Activated CD8-positive, alpha-beta memory T cell treated with anti-CD3 and anti-CD28 coated beads, Interleukin-2, amount 50 U/mL, for 1 hour (primary cell): ENCODE data around the gene IGFBPL1.

Source experiments
- DNase-seq: peaks from one replicate; pipeline ENCODE4 v3.0.0-alpha.2; 2020; ENCODE audit errors: extremely low read depth

Gene IGFBPL1

GRCh38 chr9:38432922-38433510, 8.8 kb upstream of the IGFBPL1 start:
- DNase-seq = no peak

GRCh38 chr9:38431116-38431515, 6.9 kb upstream of the IGFBPL1 start:
- DNase-seq = no peak

GRCh38 chr9:38428062-38428461, 3.8 kb upstream of the IGFBPL1 start:
- DNase-seq = no peak

GRCh38 chr9:38424918-38425317, 664 bp upstream of the IGFBPL1 start:
- DNase-seq = no peak

GRCh38 chr9:38423273-38423972, 831 bp downstream of the IGFBPL1 start:
- no peak for DNase-seq

- DNase-seq = no peak
Observed at GRCh38 chr9:38422555-38423260, 1.5 kb downstream of the IGFBPL1 start.

GRCh38 chr9:38421498-38422211, 2.6 kb downstream of the IGFBPL1 start:
- no peak for DNase-seq

GRCh38 chr9:38419181-38419580, 5.1 kb downstream of the IGFBPL1 start:
- no peak for DNase-seq

GRCh38 chr9:38418366-38418765, 5.9 kb downstream of the IGFBPL1 start:
- DNase-seq = no peak

- no peak for DNase-seq
Observed at GRCh38 chr9:38417003-38417945, 7.0 kb downstream of the IGFBPL1 start.

- no peak for DNase-seq
Observed at GRCh38 chr9:38416461-38416860, 7.8 kb downstream of the IGFBPL1 start.

- DNase-seq = no peak
Observed at GRCh38 chr9:38415856-38416255, 8.4 kb downstream of the IGFBPL1 start.

- DNase-seq = no peak
Observed at GRCh38 chr9:38414040-38414723, 10.1 kb downstream of the IGFBPL1 start.

- DNase-seq = no peak
Observed at GRCh38 chr9:38413283-38413682, 11.0 kb downstream of the IGFBPL1 start.

GRCh38 chr9:38412751-38413150, 11.5 kb downstream of the IGFBPL1 start:
- DNase-seq = no peak

GRCh38 chr9:38408719-38409118, 15.5 kb downstream of the IGFBPL1 start:
- no peak for DNase-seq

GRCh38 chr9:38406476-38407186, 17.6 kb downstream of the IGFBPL1 start:
- no peak for DNase-seq

- DNase-seq = no peak
Observed at GRCh38 chr9:38405785-38406184, 18.5 kb downstream of the IGFBPL1 start.

GRCh38 chr9:38404314-38404713, 19.9 kb downstream of the IGFBPL1 start:
- no peak for DNase-seq

GRCh38 chr9:38401994-38402393, 22.3 kb downstream of the IGFBPL1 start:
- no peak for DNase-seq
